AG09309 (cell line): ENCODE measurements around the gene TRIM39.

Experiments
- DNase-seq: peaks from one replicate; pipeline ENCODE4 v3.0.0-alpha.2; 2010; ENCODE audit warnings: low read depth
- H3K4me3 ChIP-seq: 2 replicates; pipeline ENCODE4 v1.5.1; 2011; ENCODE audit warnings: mild to moderate bottlenecking, low read depth, low read length, moderate library complexity; ENCODE audit not compliant: control insufficient read depth
- TF ChIP-seq, protein P1 (sequence below): IDR thresholded peaks from 2 replicates; pipeline ENCODE4 v1.5.1; 2011; ENCODE audit warnings: mild to moderate bottlenecking, low read depth, low read length, inconsistent platforms; ENCODE audit not compliant: insufficient read depth, control insufficient read depth; ENCODE audit errors: missing control alignments

The TRIM39 gene

DNA sequence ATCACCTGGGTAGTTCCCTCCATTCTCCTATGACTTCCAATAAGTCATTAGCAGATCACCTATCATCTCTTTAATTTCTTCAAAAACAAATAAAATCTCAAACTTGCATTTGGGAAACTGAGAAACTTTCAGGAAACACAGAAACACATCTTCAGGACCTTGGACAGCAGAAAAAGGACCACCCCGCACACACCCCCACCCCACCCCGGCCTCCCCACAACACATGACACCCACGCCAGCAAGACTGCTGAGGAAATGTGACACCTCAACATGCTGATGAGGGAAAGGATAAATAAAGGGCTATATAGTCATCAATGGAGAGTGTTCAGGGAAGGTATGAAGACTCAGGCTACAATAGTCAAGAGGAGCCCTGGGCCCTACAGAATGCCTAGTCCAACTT is 15.6 kb upstream of the TRIM39 start:
- TF ChIP-seq, protein P1, sequence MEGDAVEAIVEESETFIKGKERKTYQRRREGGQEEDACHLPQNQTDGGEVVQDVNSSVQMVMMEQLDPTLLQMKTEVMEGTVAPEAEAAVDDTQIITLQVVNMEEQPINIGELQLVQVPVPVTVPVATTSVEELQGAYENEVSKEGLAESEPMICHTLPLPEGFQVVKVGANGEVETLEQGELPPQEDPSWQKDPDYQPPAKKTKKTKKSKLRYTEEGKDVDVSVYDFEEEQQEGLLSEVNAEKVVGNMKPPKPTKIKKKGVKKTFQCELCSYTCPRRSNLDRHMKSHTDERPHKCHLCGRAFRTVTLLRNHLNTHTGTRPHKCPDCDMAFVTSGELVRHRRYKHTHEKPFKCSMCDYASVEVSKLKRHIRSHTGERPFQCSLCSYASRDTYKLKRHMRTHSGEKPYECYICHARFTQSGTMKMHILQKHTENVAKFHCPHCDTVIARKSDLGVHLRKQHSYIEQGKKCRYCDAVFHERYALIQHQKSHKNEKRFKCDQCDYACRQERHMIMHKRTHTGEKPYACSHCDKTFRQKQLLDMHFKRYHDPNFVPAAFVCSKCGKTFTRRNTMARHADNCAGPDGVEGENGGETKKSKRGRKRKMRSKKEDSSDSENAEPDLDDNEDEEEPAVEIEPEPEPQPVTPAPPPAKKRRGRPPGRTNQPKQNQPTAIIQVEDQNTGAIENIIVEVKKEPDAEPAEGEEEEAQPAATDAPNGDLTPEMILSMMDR = no peak
- DNase-seq = no peak
- H3K4me3 ChIP-seq = no peak overlapping the region

DNA sequence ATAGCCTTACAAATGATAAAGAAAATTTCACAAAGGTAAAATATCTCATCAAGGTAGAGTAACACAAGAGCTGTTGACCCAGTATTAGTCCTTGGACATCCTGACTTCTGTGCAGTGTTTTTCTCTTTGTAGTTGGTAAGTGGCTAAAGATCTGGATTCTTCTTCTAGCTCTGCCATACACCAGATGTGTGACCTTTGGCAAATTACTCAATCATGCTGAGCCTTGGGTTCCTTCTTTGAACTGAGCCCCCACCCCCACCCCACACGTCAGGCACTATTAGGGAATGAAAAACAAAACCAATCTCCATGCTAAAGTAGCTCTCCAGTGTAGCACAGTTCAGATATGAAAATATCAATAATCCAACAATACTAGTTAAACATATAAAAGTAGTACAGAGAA is 15.1 kb upstream of the TRIM39 start:
- H3K4me3 ChIP-seq = no peak overlapping the region
- TF ChIP-seq, protein P1 = no peak
- DNase-seq = no peak

DNA sequence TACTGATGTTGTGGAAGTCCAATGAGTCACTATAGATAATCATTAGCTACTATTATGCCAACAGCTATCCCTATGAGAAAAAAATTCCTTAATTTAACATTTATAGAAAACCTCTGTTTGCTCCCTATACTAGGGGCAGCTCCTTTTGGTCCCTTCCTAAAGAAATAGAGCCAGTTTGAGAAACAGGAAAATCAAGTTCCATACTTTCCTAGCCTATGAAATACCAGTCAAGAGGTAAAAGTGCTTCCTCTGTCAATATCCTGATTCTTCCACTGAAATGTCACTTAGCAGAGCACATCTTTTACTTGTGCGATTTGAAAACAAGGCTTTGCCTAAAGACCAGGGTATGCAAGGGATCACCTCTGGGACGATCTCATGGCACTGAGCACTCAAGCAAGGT is 14.5 kb upstream of the TRIM39 start:
- no peak for DNase-seq
- H3K4me3 ChIP-seq = no peak overlapping the region
- TF ChIP-seq, protein P1 = no peak

DNA sequence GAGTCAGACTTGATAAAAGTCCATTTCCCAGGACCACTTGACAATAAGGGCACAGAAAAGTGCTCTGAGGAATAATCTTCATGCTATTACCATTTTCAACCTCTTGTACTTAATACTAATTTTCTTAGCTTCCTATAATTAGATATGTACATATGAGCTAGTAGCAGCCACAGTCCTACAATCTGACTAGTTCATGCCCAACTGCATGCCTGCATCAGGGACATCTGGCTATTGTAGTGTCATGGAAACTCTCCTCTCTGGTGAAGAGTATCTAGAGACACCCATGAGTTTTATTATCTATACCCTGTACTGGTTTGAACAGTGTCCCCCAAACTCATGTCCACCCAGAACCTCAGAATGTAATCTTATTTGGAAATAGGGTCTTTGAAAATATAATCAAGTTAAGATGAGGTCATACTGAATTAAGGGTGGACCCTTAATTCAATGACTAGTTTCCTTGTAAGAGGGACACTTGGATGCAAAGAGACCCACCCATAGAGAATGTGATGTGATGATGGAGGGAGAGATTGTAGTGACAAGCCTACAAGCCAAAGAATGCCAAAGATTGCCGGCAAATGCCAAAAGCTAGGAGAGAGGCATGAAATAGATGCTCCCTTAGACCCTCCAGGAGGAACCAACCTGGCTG is 13.9 kb upstream of the TRIM39 start:
- TF ChIP-seq, protein P1 = no peak
- no peak overlapping the region for H3K4me3 ChIP-seq
- no peak for DNase-seq

DNA sequence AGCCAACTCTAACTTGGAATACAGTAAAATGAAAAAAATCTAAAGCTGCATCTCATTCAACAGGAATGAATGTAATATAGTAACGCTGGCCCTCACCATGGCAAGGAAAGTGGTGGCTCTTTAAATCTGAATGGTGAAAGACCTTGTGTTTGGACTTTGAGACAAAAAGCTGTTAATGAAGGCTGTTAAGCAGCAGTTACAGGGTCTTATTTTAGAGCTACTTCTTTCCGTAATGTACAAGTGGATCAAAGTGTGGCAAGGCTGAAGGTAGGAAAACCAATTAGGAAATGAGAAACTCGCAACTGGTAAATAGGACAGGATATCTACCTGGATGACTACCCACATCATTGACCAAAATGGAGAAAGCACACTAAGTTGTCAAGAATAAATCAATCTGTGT is 11.6 kb upstream of the TRIM39 start:
- no peak for DNase-seq
- H3K4me3 ChIP-seq = no peak overlapping the region
- TF ChIP-seq, protein P1 = no peak

DNA sequence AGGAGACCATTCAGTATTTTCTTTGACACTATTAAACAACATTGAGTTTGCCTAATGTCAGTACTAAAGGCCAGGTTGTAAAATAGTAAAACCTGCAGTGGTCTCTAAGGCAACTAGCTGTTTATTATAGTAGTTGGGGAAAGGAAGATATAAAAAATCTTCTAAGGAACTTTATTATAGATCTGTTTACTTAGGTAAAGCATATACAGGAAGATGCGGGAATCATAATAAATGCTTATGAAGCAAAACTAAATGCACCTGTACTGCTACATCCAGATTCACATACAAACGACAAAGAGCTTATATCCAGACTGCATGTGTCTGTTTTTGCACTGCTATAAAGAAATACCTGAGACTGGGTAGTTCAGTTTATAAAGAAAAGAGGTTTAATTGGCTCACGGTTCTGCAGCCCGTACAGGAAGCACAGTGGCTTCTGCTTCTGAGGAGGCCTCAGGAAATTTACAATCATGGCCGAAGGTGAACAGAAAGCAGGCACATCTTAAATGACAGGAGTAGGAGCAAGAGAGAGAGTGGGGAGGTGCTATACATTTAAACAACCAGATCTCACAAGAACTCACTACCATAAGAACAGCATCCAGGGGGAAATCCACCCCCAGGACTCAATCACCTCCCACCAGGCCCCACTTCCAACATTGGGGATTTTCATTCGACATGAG is 8.7 kb upstream of the TRIM39 start:
- TF ChIP-seq, protein P1 = no peak

More for the DNA sequence above, 8.7 kb upstream of the TRIM39 start:
- DNase-seq = no peak
- H3K4me3 ChIP-seq = no peak overlapping the region
